ENCODE measurements around the gene NRG3. TPM values are rescaled to one million over a fixed set of nuclear protein-coding genes. Genes with fewer than 3 reads are reported as not detected.
"Not testable (repeated sequence)": the region's sequence is repeated elsewhere in the genome, so short reads cannot be mapped to it uniquely, and the experiment has no call there.

Gene NRG3
- total RNA-seq, 6 donors from 2014 or later: 0.44 to 2.7 (median 1.5) TPM; not detected in 1

DNA sequence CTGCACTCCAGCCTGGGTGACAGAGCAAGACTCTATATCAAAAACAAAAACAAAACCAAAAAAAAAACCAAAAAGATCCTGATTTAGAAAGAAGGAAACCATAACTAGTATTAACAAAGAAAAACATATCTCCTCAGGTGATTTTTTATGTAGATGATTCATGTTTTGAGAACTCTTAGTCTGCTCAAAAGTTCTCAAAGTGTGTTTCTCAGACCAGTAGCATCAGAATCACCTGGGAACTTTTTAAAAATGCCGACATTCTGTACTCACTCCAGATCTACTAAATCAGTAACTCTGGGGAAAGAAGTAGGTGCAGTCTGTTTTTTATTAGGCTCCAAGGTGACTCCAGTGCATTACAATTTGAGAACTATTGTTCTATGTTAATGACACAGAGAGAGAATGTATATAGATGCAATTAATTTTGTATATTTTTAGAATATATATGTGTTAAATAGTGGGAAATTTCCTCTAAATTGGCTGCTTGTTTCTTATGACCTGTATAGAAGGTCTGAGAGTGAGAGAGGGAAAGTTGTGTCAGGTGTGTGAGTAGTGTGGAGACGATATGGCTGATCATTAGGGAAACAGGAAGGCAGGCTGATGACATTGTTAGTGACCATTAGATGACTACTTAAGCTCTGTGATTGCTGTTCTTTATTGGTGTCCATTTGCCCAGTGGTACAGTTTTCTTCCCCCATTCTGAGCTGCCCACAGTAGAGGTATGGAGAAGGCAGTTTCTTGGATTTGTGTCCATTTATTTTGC lies 1075.0 kb downstream of the NRG3 start:
- no peak overlapping the region for H3K4me3 ChIP-seq
- no peak for DNase-seq
- no peaks in the 10 kb centered on the region for H3K36me3 ChIP-seq
- H3K27me3 ChIP-seq: no peaks in the 10 kb centered on the region
- no peak overlapping the region for H3K27ac ChIP-seq
- ATAC-seq (ENCODE audit: low FRiP score in 2 of 2): no peak
- no peaks in the 10 kb centered on the region for H3K4me1 ChIP-seq
- no peaks in the 10 kb centered on the region for H3K9me3 ChIP-seq
- 79 to 80% methylated on average over 2 of the region's 2 CpGs for WGBS, 2 donors
- TF ChIP-seq POLR2AphosphoS5 (IDR thresholded peaks at IDR 0.05) (no peak), EP300 (IDR thresholded peaks at IDR 0.05) (no peak), POLR2A (IDR thresholded peaks at IDR 0.05) (no peak)
- TF ChIP-seq, protein P1, sequence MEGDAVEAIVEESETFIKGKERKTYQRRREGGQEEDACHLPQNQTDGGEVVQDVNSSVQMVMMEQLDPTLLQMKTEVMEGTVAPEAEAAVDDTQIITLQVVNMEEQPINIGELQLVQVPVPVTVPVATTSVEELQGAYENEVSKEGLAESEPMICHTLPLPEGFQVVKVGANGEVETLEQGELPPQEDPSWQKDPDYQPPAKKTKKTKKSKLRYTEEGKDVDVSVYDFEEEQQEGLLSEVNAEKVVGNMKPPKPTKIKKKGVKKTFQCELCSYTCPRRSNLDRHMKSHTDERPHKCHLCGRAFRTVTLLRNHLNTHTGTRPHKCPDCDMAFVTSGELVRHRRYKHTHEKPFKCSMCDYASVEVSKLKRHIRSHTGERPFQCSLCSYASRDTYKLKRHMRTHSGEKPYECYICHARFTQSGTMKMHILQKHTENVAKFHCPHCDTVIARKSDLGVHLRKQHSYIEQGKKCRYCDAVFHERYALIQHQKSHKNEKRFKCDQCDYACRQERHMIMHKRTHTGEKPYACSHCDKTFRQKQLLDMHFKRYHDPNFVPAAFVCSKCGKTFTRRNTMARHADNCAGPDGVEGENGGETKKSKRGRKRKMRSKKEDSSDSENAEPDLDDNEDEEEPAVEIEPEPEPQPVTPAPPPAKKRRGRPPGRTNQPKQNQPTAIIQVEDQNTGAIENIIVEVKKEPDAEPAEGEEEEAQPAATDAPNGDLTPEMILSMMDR (IDR thresholded peaks at IDR 0.05): no peak

DNA sequence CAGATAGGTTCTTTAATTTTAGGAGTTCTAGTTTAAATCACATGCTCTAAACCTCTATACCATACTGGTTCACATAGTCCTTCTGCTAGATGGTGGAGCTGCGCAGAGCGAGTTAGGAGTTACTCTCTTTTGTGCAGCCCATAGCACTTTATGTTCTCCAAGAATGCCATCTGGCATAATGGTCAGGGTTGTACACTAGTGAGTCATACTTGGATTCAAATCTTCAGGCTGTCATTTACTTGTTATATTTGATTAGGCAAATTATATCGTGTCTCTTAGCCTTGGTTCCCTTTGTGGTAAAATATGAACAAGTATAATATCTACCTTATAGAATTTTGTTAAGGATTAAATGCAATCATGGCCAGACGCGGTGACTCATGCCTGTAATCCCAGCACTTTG lies 1078.3 kb downstream of the NRG3 start:
- Histone ChIP-seq H3K27me3 (no peaks in the 10 kb centered on the region), H3K36me3 (no peaks in the 10 kb centered on the region), H3K27ac (no peak overlapping the region), H3K4me3 (no peak overlapping the region), H3K9me3 (no peaks in the 10 kb centered on the region), H3K4me1 (no peaks in the 10 kb centered on the region)
- TF ChIP-seq, protein P1 (IDR thresholded peaks at IDR 0.05): no peak
- TF ChIP-seq EP300 (IDR thresholded peaks at IDR 0.05) (no peak), POLR2AphosphoS5 (IDR thresholded peaks at IDR 0.05) (no peak), POLR2A (IDR thresholded peaks at IDR 0.05) (no peak)
- 95 to 96% methylated on average over 5 of the region's 5 CpGs for WGBS, 2 donors
- ATAC-seq (ENCODE audit: low FRiP score in 2 of 2) (no peak), DNase-seq (no peak)

DNA sequence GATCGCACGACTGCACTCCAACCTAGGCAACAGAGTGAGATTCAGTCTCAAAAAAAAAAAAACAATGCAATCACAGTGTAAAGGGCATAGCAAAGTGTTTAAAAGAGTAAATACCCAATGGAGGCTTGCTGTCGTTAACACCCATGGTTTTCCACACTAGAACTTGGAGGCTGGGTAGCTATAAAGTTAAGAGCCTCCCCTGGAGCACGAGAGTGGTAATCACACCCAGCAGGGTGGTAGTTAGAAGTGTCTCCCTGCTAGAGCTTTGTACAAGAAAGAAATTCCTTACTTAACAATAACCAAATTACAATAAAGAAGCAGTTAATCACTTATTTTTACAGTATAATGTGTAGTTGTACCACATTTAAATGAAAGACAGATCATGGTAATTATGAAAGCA lies 1078.9 kb downstream of the NRG3 start:
- no peak for ATAC-seq (ENCODE audit: low FRiP score in 2 of 2)
- H3K4me1 ChIP-seq: no peaks in the 10 kb centered on the region
- no peak for DNase-seq
- 75 to 87% methylated on average over 4 of the region's 4 CpGs for WGBS, 2 donors
- no peaks in the 10 kb centered on the region for H3K36me3 ChIP-seq
- H3K9me3 ChIP-seq: no peaks in the 10 kb centered on the region
- H3K27me3 ChIP-seq: no peaks in the 10 kb centered on the region
- no peak overlapping the region for H3K27ac ChIP-seq
- no peak for TF ChIP-seq EP300 (IDR thresholded peaks at IDR 0.05)
- TF ChIP-seq, protein P1 (IDR thresholded peaks at IDR 0.05): no peak
- no peak for TF ChIP-seq POLR2A (IDR thresholded peaks at IDR 0.05)
- no peak for TF ChIP-seq POLR2AphosphoS5 (IDR thresholded peaks at IDR 0.05)
- H3K4me3 ChIP-seq: no peak overlapping the region

DNA sequence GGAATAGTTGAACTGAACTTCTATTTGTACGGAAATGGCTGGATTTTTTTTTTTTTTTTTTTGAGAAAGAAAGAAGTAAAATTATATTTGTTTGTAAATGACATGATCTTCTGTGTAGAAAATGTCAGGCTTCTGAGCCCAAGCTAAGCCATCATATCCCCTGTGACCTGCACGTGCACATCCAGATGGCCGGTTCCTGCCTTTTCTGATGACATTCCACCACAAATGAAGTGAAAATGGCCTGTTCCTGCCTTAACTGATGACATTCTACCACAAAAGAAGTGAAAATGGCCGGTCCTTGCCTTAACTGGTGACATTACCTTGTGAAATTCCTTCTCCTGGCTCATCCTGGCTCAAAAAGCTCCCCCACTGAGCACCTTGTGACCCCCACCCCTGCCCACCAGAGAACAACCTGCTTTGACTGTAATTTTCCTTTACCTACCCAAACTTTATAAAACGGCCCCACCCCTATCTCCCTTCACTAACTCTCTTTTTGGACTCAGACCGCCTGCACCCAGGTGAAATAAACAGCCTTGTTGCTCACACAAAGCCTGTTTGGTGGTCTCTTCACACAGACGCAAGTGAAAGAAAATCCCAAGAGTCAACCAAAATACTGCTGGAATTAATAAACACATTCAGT lies 1085.5 kb downstream of the NRG3 start:
- H3K4me3 ChIP-seq; DNase-seq; H3K27ac ChIP-seq; H3K36me3 ChIP-seq; H3K27me3 ChIP-seq; H3K4me1 ChIP-seq; H3K9me3 ChIP-seq; ATAC-seq (ENCODE audit: low FRiP score in 2 of 2): not testable (repeated sequence)
- WGBS, 2 donors: 78 to 83% methylated on average over 7 of the region's 7 CpGs

DNA sequence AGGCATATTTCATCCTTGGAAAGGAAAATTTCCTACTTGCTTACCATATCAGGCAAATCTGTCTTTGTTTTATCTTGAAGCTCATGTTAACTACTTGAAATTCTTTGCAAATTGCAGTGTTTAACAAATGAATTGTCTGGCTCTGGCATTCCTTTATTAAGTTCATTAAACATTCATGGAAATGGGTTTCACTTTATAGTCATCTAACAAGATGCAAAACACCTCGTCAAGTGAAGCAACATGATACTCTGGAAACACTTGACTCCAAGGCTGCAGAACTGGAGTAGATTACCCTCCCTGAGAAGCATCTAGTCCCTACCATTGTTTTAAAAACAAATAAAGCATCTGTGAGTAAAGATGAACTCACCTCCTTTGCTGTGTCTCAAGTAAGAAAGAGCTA lies 1086.9 kb downstream of the NRG3 start:
- DNase-seq (no peak), ATAC-seq (ENCODE audit: low FRiP score in 2 of 2) (no peak)
- Histone ChIP-seq H3K4me1 (no peaks in the 10 kb centered on the region), H3K27me3 (no peaks in the 10 kb centered on the region), H3K27ac (no peak overlapping the region), H3K9me3 (no peaks in the 10 kb centered on the region), H3K36me3 (no peaks in the 10 kb centered on the region), H3K4me3 (no peak overlapping the region)
- TF ChIP-seq POLR2AphosphoS5 (IDR thresholded peaks at IDR 0.05) (no peak), POLR2A (IDR thresholded peaks at IDR 0.05) (no peak), EP300 (IDR thresholded peaks at IDR 0.05) (no peak)
- TF ChIP-seq, protein P1 (IDR thresholded peaks at IDR 0.05): no peak
- WGBS, 2 donors: 52 to 64% methylated on average over 1 of the region's 1 CpG

Measured in upper lobe of left lung (tissue), 6 donors.